ENCODE results near the gene L3HYPDH.

Gene L3HYPDH

GRCh38 chr14:59427653-59428580 is 56.3 kb downstream of the L3HYPDH start:
- no peak for FAIRE-seq

GRCh38 chr14:59425322-59425935 is 58.8 kb downstream of the L3HYPDH start:
- FAIRE-seq = no peak
- DNase-seq (ENCODE audit: insufficient read length, low spot score) = no peak
- TF ChIP-seq CTCF (IDR thresholded peaks at IDR 0.05; ENCODE audit: insufficient read depth, missing control alignments) = no peak

More at GRCh38 chr14:59427653-59428580, 56.3 kb downstream of the L3HYPDH start:
- TF ChIP-seq CTCF (IDR thresholded peaks at IDR 0.05; ENCODE audit: insufficient read depth, missing control alignments) = no peak
- no peak for DNase-seq (ENCODE audit: insufficient read length, low spot score)

- FAIRE-seq (no peak), DNase-seq (ENCODE audit: insufficient read length, low spot score) (no peak)
- TF ChIP-seq CTCF (IDR thresholded peaks at IDR 0.05; ENCODE audit: insufficient read depth, missing control alignments) = no peak
Observed at GRCh38 chr14:59424341-59425071, 59.7 kb downstream of the L3HYPDH start.

All from D721Med (cell line).